Thoracic aorta endothelial cell (primary cell): ENCODE data around the gene RIMS3. TPM values are rescaled to one million over a fixed set of nuclear protein-coding genes. Genes with fewer than 3 reads are reported as not detected.

Source experiments
- total RNA-seq: library from RNA; depleted of rRNA; stranded (reverse); fragments of >200 nt; gene quantifications from 2 replicates; pipeline ENCODE4 v1.2.3, GENCODE V29; 2012

Gene RIMS3
- 0.13 and 0.22 TPM in 2 replicates for total RNA-seq

GRCh38 chr1:40665335-40666171 lies at the start of gene RIMS3:
Gene RIMS3, minus strand, starts transcription at chr1:40665682. Its CDS starts 23,757 bp downstream, at chr1:40641925.

GRCh38 chr1:40691538-40692428 lies 26.3 kb upstream of the RIMS3 start, which contains the start of gene NFYC:
Gene NFYC, plus strand, starts transcription at chr1:40691704. Its CDS starts 47,140 bp downstream, at chr1:40738844.

Other genes with a start within 250 kb of the RIMS3 start
- gene ZFP69B, start 215.2 kb downstream of the RIMS3 start, total RNA-seq, result 3.7 and 4.5 TPM in 2 replicates
- gene ZFP69, start 188.4 kb downstream of the RIMS3 start, total RNA-seq, result 2.3 and 3.4 TPM in 2 replicates
- 9.7 and 11.0 TPM in 2 replicates for gene EXO5, start 156.9 kb downstream of the RIMS3 start, total RNA-seq
- 5.0 and 6.1 TPM in 2 replicates for gene ZNF684, start 134.0 kb downstream of the RIMS3 start, total RNA-seq
- 19.7 and 24.3 TPM in 2 replicates for gene NFYC, start 26.0 kb upstream of the RIMS3 start, total RNA-seq
- 0.07 and 0.13 TPM in 2 replicates for gene KCNQ4, start 118.1 kb upstream of the RIMS3 start, total RNA-seq
- 3.7 and 5.2 TPM in 2 replicates for gene CITED4, start 196.7 kb upstream of the RIMS3 start, total RNA-seq